ENCODE data around the gene ATP6V1E1. TPM values are rescaled to one million over a fixed set of nuclear protein-coding genes. Genes with fewer than 3 reads are reported as not detected.

ATP6V1E1 gene
- total and polyA plus RNA-seq, 2 of the 13 experiments (the other 11 are each of a cell fraction or from before 2014, with no cell fraction given), result 69.3 to 90.9 TPM

DNA sequence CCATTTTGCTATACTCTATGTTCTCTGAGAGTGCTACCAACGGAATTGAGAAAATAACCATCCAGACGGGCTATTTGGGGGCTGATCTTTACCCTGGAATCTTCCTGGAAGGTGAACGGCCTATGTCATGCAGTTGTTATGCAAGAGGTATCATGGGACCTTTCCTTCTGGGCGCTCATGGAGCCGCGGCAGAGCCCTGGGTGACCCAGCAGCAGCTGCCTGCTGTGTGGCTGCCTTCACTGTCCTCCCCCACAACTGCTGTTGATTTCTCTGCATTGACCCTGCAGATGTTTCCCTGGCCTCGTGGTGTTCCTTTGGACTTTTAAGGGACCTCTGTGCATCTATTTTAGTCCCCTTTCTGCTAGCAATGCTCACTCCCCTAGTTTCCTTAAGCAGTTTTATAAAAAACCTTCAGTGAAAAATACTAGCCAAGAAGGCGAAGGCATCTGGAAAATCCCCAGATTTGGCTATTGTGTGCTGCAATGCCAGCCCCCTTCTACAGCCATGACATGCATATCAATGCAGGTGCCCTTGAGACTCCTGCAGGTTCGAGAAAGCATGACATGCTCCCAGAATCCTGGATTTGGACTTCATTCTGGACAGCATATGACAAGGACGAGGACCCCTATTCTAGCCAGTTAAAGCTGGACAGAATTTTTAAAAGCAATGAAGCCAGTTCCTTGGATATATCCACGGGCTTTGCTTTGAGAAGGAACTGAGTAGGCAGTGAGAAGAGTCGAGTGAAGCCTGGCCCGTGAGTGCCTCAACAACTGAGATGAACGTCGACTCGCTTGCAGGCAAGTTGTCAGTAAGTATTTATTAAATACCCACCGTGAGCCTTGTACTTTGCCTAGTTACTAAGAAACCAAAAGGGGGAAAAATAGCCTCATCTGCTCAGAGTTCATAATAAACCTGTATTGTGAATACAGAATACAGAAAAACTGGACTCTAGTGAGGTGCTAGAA is 65.4 kb downstream of the ATP6V1E1 start, which contains the start of gene SLC25A18 (continued):
- TF ChIP-seq RXRA (CRISPR knock-in tag; IDR thresholded peaks at IDR 0.05), result peak; percentile 71; the same call in 1 of the 2 replicates
- TF ChIP-seq ZNF792 (CRISPR knock-in tag; IDR thresholded peaks at IDR 0.05), result peak; percentile 58; the same call in 1 of the 2 replicates
- peak; percentile 22; the same call in 1 of the 2 replicates for TF ChIP-seq MYC (CRISPR knock-in tag; IDR thresholded peaks at IDR 0.05; ENCODE audit: borderline replicate concordance)
- no peak for TF ChIP-seq CBX5 (CRISPR knock-in tag; IDR thresholded peaks at IDR 0.05; ENCODE audit: borderline replicate concordance)
- TF ChIP-seq ZNF44 (CRISPR knock-in tag; IDR thresholded peaks at IDR 0.05), result no peak
- TF ChIP-seq KDM5B (CRISPR knock-in tag; IDR thresholded peaks at IDR 0.05; ENCODE audit: borderline replicate concordance), result no peak
- TF ChIP-seq SOX13 (IDR thresholded peaks at IDR 0.05), result no peak
- TF ChIP-seq SOX13 (CRISPR knock-in tag; conservative IDR thresholded peaks at IDR 0.05 in 1 of 2, IDR thresholded peaks at IDR 0.05 in 1 of 2), result peak in 1 of 2 experiments; percentile 31; a peak in 1 of 4 replicates
- no peak for TF ChIP-seq FOSL1 (CRISPR knock-in tag; IDR thresholded peaks at IDR 0.05; ENCODE audit: borderline replicate concordance)
- no peak for TF ChIP-seq KDM1A (CRISPR knock-in tag; IDR thresholded peaks at IDR 0.05)
- no peak for TF ChIP-seq ETV5 (CRISPR knock-in tag; IDR thresholded peaks at IDR 0.05; ENCODE audit: borderline replicate concordance)
- TF ChIP-seq, protein P1, sequence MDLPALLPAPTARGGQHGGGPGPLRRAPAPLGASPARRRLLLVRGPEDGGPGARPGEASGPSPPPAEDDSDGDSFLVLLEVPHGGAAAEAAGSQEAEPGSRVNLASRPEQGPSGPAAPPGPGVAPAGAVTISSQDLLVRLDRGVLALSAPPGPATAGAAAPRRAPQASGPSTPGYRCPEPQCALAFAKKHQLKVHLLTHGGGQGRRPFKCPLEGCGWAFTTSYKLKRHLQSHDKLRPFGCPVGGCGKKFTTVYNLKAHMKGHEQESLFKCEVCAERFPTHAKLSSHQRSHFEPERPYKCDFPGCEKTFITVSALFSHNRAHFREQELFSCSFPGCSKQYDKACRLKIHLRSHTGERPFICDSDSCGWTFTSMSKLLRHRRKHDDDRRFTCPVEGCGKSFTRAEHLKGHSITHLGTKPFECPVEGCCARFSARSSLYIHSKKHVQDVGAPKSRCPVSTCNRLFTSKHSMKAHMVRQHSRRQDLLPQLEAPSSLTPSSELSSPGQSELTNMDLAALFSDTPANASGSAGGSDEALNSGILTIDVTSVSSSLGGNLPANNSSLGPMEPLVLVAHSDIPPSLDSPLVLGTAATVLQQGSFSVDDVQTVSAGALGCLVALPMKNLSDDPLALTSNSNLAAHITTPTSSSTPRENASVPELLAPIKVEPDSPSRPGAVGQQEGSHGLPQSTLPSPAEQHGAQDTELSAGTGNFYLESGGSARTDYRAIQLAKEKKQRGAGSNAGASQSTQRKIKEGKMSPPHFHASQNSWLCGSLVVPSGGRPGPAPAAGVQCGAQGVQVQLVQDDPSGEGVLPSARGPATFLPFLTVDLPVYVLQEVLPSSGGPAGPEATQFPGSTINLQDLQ (CRISPR knock-in tag; IDR thresholded peaks at IDR 0.05), result no peak
- TF ChIP-seq KLF6 (CRISPR knock-in tag; IDR thresholded peaks at IDR 0.05), result no peak
- TF ChIP-seq GATAD2A (CRISPR knock-in tag; IDR thresholded peaks at IDR 0.05), result peak; percentile 45; the same call in 1 of the 2 replicates
- 0 out of 2 replicates have a peak, but pooled peaks have one; percentile 12 for TF ChIP-seq SOX5 (CRISPR knock-in tag; IDR thresholded peaks at IDR 0.05; ENCODE audit: borderline replicate concordance)
- no peak for TF ChIP-seq CBX2 (IDR thresholded peaks at IDR 0.05; ENCODE audit: low read depth, low read length)
- no peak for TF ChIP-seq CBX2 (CRISPR knock-in tag; IDR thresholded peaks at IDR 0.05; ENCODE audit: low read depth)
- TF ChIP-seq SIN3B (IDR thresholded peaks at IDR 0.05; ENCODE audit: low read length), result no peak
- no peak for TF ChIP-seq GTF2F1 (IDR thresholded peaks at IDR 0.05; ENCODE audit: low read length)
- TF ChIP-seq, protein P2, sequence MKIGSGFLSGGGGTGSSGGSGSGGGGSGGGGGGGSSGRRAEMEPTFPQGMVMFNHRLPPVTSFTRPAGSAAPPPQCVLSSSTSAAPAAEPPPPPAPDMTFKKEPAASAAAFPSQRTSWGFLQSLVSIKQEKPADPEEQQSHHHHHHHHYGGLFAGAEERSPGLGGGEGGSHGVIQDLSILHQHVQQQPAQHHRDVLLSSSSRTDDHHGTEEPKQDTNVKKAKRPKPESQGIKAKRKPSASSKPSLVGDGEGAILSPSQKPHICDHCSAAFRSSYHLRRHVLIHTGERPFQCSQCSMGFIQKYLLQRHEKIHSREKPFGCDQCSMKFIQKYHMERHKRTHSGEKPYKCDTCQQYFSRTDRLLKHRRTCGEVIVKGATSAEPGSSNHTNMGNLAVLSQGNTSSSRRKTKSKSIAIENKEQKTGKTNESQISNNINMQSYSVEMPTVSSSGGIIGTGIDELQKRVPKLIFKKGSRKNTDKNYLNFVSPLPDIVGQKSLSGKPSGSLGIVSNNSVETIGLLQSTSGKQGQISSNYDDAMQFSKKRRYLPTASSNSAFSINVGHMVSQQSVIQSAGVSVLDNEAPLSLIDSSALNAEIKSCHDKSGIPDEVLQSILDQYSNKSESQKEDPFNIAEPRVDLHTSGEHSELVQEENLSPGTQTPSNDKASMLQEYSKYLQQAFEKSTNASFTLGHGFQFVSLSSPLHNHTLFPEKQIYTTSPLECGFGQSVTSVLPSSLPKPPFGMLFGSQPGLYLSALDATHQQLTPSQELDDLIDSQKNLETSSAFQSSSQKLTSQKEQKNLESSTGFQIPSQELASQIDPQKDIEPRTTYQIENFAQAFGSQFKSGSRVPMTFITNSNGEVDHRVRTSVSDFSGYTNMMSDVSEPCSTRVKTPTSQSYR (CRISPR knock-in tag; IDR thresholded peaks at IDR 0.05; ENCODE audit: borderline replicate concordance), result 0 out of 2 replicates have a peak, but pooled peaks have one; percentile 46
- peak; percentile 23; the same call in 1 of the 2 replicates for TF ChIP-seq HMG20A (CRISPR knock-in tag; IDR thresholded peaks at IDR 0.05; ENCODE audit: borderline replicate concordance)
- 0 out of 2 replicates have a peak, but pooled peaks have one; percentile 39 for TF ChIP-seq ZNF614 (CRISPR knock-in tag; IDR thresholded peaks at IDR 0.05; ENCODE audit: borderline replicate concordance)
- 0 out of 2 replicates have a peak, but pooled peaks have one; percentile 17 for TF ChIP-seq ZNF558 (CRISPR knock-in tag; IDR thresholded peaks at IDR 0.05; ENCODE audit: borderline replicate concordance)
- TF ChIP-seq LCORL (IDR thresholded peaks at IDR 0.05), result no peak
- peak; percentile 74 for TF ChIP-seq LCORL (CRISPR knock-in tag; IDR thresholded peaks at IDR 0.05)

Measured in HepG2 (cell line).